ENCODE measurements around the gene FRMPD2.
"Not testable (repeated sequence)": the region's sequence is repeated elsewhere in the genome, so short reads cannot be mapped to it uniquely, and the experiment has no call there.

FRMPD2 gene

GRCh38 chr10:48246501-48246900, 28.0 kb downstream of the FRMPD2 start:
- DNase-seq (ENCODE audit: insufficient read length, low spot score) (no peak), FAIRE-seq (no peak)
- TF ChIP-seq POU2F2 (IDR thresholded peaks at IDR 0.05; ENCODE audit: low read depth, low read length) (no peak), TAF1 (IDR thresholded peaks at IDR 0.05; ENCODE audit: low read depth, low read length) (no peak), POLR2A (IDR thresholded peaks at IDR 0.05; ENCODE audit: low read depth, low read length) (no peak), SPI1 (IDR thresholded peaks at IDR 0.05; ENCODE audit: low read depth, low read length) (no peak), POLR2AphosphoS5 (IDR thresholded peaks at IDR 0.05; ENCODE audit: low read depth, low read length) (no peak), PAX5 (IDR thresholded peaks at IDR 0.05; ENCODE audit: insufficient read depth, low read length, severe bottlenecking) (no peak)

- DNase-seq (ENCODE audit: insufficient read length, low spot score) (no peak), FAIRE-seq (no peak)
- TF ChIP-seq PAX5 (IDR thresholded peaks at IDR 0.05; ENCODE audit: insufficient read depth, low read length, severe bottlenecking) (no peak), TAF1 (IDR thresholded peaks at IDR 0.05; ENCODE audit: low read depth, low read length) (no peak), POLR2AphosphoS5 (IDR thresholded peaks at IDR 0.05; ENCODE audit: low read depth, low read length) (no peak), POLR2A (IDR thresholded peaks at IDR 0.05; ENCODE audit: low read depth, low read length) (no peak), SPI1 (IDR thresholded peaks at IDR 0.05; ENCODE audit: low read depth, low read length) (no peak), POU2F2 (IDR thresholded peaks at IDR 0.05; ENCODE audit: low read depth, low read length) (no peak)
These were observed 28.5 kb downstream of the FRMPD2 start for GRCh38 chr10:48245977-48246376.

GRCh38 chr10:48243921-48244320, 30.6 kb downstream of the FRMPD2 start:
- DNase-seq (ENCODE audit: insufficient read length, low spot score); FAIRE-seq: not testable (repeated sequence)

GRCh38 chr10:48243487-48243886, 31.0 kb downstream of the FRMPD2 start:
- no peak for DNase-seq (ENCODE audit: insufficient read length, low spot score)
- TF ChIP-seq SPI1 (IDR thresholded peaks at IDR 0.05; ENCODE audit: low read depth, low read length) (no peak), TAF1 (IDR thresholded peaks at IDR 0.05; ENCODE audit: low read depth, low read length) (no peak), PAX5 (IDR thresholded peaks at IDR 0.05; ENCODE audit: insufficient read depth, low read length, severe bottlenecking) (no peak), POLR2A (IDR thresholded peaks at IDR 0.05; ENCODE audit: low read depth, low read length) (no peak), POLR2AphosphoS5 (IDR thresholded peaks at IDR 0.05; ENCODE audit: low read depth, low read length) (no peak), POU2F2 (IDR thresholded peaks at IDR 0.05; ENCODE audit: low read depth, low read length) (no peak)
- FAIRE-seq: no peak

- FAIRE-seq (no peak), DNase-seq (ENCODE audit: insufficient read length, low spot score) (no peak)
- no peak for TF ChIP-seq POLR2AphosphoS5 (IDR thresholded peaks at IDR 0.05; ENCODE audit: low read depth, low read length)
- TF ChIP-seq PAX5 (IDR thresholded peaks at IDR 0.05; ENCODE audit: insufficient read depth, low read length, severe bottlenecking): no peak
- no peak for TF ChIP-seq POLR2A (IDR thresholded peaks at IDR 0.05; ENCODE audit: low read depth, low read length)
- no peak for TF ChIP-seq SPI1 (IDR thresholded peaks at IDR 0.05; ENCODE audit: low read depth, low read length)
- TF ChIP-seq POU2F2 (IDR thresholded peaks at IDR 0.05; ENCODE audit: low read depth, low read length): no peak
- no peak for TF ChIP-seq TAF1 (IDR thresholded peaks at IDR 0.05; ENCODE audit: low read depth, low read length)
These were observed 32.2 kb downstream of the FRMPD2 start for GRCh38 chr10:48242171-48242904.

- TF ChIP-seq PAX5 (IDR thresholded peaks at IDR 0.05; ENCODE audit: insufficient read depth, low read length, severe bottlenecking) (no peak), SPI1 (IDR thresholded peaks at IDR 0.05; ENCODE audit: low read depth, low read length) (no peak), POLR2A (IDR thresholded peaks at IDR 0.05; ENCODE audit: low read depth, low read length) (no peak), POU2F2 (IDR thresholded peaks at IDR 0.05; ENCODE audit: low read depth, low read length) (no peak), POLR2AphosphoS5 (IDR thresholded peaks at IDR 0.05; ENCODE audit: low read depth, low read length) (no peak), TAF1 (IDR thresholded peaks at IDR 0.05; ENCODE audit: low read depth, low read length) (no peak)
- FAIRE-seq (no peak), DNase-seq (ENCODE audit: insufficient read length, low spot score) (no peak)
These were observed 33.2 kb downstream of the FRMPD2 start for GRCh38 chr10:48241332-48241731.

GRCh38 chr10:48240196-48240595, 34.3 kb downstream of the FRMPD2 start:
- FAIRE-seq: no peak
- no peak for DNase-seq (ENCODE audit: insufficient read length, low spot score)
- no peak for TF ChIP-seq POLR2A (IDR thresholded peaks at IDR 0.05; ENCODE audit: low read depth, low read length)
- TF ChIP-seq POU2F2 (IDR thresholded peaks at IDR 0.05; ENCODE audit: low read depth, low read length): no peak

GRCh38 chr10:48239618-48240017, 34.9 kb downstream of the FRMPD2 start:
- no peak for FAIRE-seq
- TF ChIP-seq PAX5 (IDR thresholded peaks at IDR 0.05; ENCODE audit: insufficient read depth, low read length, severe bottlenecking) (no peak), POLR2A (IDR thresholded peaks at IDR 0.05; ENCODE audit: low read depth, low read length) (no peak), TAF1 (IDR thresholded peaks at IDR 0.05; ENCODE audit: low read depth, low read length) (no peak), SPI1 (IDR thresholded peaks at IDR 0.05; ENCODE audit: low read depth, low read length) (no peak), POU2F2 (IDR thresholded peaks at IDR 0.05; ENCODE audit: low read depth, low read length) (no peak), POLR2AphosphoS5 (IDR thresholded peaks at IDR 0.05; ENCODE audit: low read depth, low read length) (no peak)
- no peak for DNase-seq (ENCODE audit: insufficient read length, low spot score)

GRCh38 chr10:48238826-48239520, 35.5 kb downstream of the FRMPD2 start:
- DNase-seq (ENCODE audit: insufficient read length, low spot score) (no peak), FAIRE-seq (no peak)
- TF ChIP-seq POU2F2 (IDR thresholded peaks at IDR 0.05; ENCODE audit: low read depth, low read length): no peak
- no peak for TF ChIP-seq POLR2AphosphoS5 (IDR thresholded peaks at IDR 0.05; ENCODE audit: low read depth, low read length)
- TF ChIP-seq SPI1 (IDR thresholded peaks at IDR 0.05; ENCODE audit: low read depth, low read length): peak; percentile 64
- no peak for TF ChIP-seq TAF1 (IDR thresholded peaks at IDR 0.05; ENCODE audit: low read depth, low read length)

All from GM12891 (cell line).